NT2/D1 (cell line): ENCODE results near the gene CSRP1.

Experiments
- SUZ12 ChIP-seq: IDR thresholded peaks from 2 replicates; pipeline ENCODE4 v1.6.1; 2011; ENCODE audit not compliant: insufficient read length, insufficient read depth; ENCODE audit errors: extremely low read depth
- YY1 ChIP-seq: IDR thresholded peaks from 2 replicates; pipeline ENCODE4 v1.6.1; 2011; ENCODE audit not compliant: insufficient read length, insufficient read depth

- TF ChIP-seq YY1 (no peak), SUZ12 (no peak)
These were observed 45.9 kb downstream of the CSRP1 start for GRCh38 chr1:201460814-201461644.
